Bronchial epithelial cell (primary cell): Measurements from ENCODE around the gene TSFM. TPM values are rescaled to one million over a fixed set of nuclear protein-coding genes. Genes with fewer than 3 reads are reported as not detected.
A peak's percentile ranks its signal among the peaks of the same experiment; 100 is the strongest.

Experiments used
- DNase-seq: peaks from one replicate; pipeline ENCODE4 v3.0.0-alpha.2; 2010; ENCODE audit warnings: low read depth
- FAIRE-seq: peaks from 2 replicates; lab custom pipeline; 2011; peaks lifted over from hg19 to GRCh38; lab: Jason Lieb, UNC
- H3K27me3 ChIP-seq: 2 replicates; pipeline ENCODE4 v1.5.1; 2011; ENCODE audit warnings: low read length; ENCODE audit not compliant: control insufficient read depth, insufficient read depth
- H3K36me3 ChIP-seq: 2 replicates; pipeline ENCODE4 v1.5.1; 2011; ENCODE audit warnings: low read length; ENCODE audit not compliant: control insufficient read depth, insufficient read depth
- H3K4me3 ChIP-seq: 2 replicates; pipeline ENCODE4 v1.5.1; 2011; ENCODE audit warnings: mild to moderate bottlenecking, low read depth, low read length, control low read depth
- CTCF ChIP-seq: IDR thresholded peaks from 2 replicates; pipeline ENCODE4 v1.5.1; 2011; ENCODE audit warnings: mild to moderate bottlenecking, moderate library complexity, low read length, control low read depth, inconsistent platforms; ENCODE audit not compliant: insufficient read depth, severe bottlenecking
- total RNA-seq: library from RNA; depleted of rRNA; stranded (reverse); fragments of >200 nt; gene quantifications from 2 replicates; pipeline ENCODE4 v1.2.1, GENCODE V29; 2014

Gene TSFM
- total RNA-seq, 1 donor from 2014 or later: 17.9 TPM

GRCh38 chr12:57744777-57745484, 37.7 kb upstream of the TSFM start, which contains the start of gene TSPAN31:
TSPAN31 (plus strand) TSS chr12:57745039; CDS start chr12:57745155, 116 bp downstream.
- TF ChIP-seq CTCF: no peak
- Histone ChIP-seq H3K36me3 (peaks cover 5% of the 10 kb centered on the region), H3K27me3 (peaks cover 3% of the 10 kb centered on the region), H3K4me3 (peak within 1 kb of the TSS; percentile 73)
- peak; percentile 64 for FAIRE-seq
- DNase-seq: peak; percentile 96

GRCh38 chr12:57745485-57745881, 37.1 kb upstream of the TSFM start:
- no peak for FAIRE-seq
- no peak for DNase-seq
- H3K4me3 ChIP-seq: peak overlapping the region; percentile 73
- H3K27me3 ChIP-seq: no peaks in the 10 kb centered on the region
- peaks cover 6% of the 10 kb centered on the region for H3K36me3 ChIP-seq
- TF ChIP-seq CTCF: no peak

DNA sequence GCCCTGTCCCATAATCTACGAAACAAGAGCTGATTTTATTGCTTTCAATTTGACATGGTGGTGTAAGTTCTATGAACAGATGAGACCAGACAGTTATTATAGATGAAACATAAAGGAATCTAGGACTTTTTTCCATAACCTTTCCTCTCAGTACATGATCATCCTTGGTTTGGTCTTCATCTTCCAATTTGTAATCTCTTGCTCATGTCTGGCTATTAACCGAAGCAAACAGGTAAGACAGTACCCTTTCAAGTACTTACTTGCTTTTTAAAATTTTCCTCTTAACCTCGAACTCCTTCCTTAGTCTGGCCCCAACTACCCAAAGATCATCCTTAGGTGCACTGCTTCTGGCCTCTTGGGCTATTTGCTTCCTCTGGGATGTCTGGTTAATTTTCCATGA, 36.6 kb upstream of the TSFM start:
- TF ChIP-seq CTCF: no peak
- DNase-seq: no peak
- Histone ChIP-seq H3K36me3 (peaks cover 11% of the 10 kb centered on the region), H3K27me3 (no peaks in the 10 kb centered on the region), H3K4me3 (peak overlapping the region; percentile 73)
- FAIRE-seq: no peak

DNA sequence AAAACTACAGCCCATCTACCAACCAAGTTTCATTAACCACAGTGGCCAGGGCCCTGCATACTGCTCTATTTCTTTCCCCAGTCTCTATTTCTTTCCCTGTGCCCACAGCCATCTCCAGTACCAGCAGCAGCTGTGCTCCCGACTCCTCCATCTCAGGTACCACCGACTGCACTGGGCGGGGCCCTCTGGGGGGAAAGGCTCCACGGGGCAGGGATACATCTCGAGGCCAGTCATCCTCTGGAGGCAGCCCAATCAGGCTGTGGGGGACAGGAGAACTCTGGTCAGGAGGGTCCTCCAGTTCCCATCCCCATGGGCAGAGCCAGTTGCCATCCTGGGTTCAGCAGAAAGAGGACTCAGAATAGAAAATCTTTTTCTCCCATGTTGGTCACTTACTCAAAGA, 33.5 kb upstream of the TSFM start:
- DNase-seq (no peak), FAIRE-seq (no peak)
- H3K27me3 ChIP-seq: no peaks in the 10 kb centered on the region
- H3K4me3 ChIP-seq: no peak overlapping the region
- H3K36me3 ChIP-seq: peaks cover 11% of the 10 kb centered on the region
- no peak for TF ChIP-seq CTCF

DNA sequence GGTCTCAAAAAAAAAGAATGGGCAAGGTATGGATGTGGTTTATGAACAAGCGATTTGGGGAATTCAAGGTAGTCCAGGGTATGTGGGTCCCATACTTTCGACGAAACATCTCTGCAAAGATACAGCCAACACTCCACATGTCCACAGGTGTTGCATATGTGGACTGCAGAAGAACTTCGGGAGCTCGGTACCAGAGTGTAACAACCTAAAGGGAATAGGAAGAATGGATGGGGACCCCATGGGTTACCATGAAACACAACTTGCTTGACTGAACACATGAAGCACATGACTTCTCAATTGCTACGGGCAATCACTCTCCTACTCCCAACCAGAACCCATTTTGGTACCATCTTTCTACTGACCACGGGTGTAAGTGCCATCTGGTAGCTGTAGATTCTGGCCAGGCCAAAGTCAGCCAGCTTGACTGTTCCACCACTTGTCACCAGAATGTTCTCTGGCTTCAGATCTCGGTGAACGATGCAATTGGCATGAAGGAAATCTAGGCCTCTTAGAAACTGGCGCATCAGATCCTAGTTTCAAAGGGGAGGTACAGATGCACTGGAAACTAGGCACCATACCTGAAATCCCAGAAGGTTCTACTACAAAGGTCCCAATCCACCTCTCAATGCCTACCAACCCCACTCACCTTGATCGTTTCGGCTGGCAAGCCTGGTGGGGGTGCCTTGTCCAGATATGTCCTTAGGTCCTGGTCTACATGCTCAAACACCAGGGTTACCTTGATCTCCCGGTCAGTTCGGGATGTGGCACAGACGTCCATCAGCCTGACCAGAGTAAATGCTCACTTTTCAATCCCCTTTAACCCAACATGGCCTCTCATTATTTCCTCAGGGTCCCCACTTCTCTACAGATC, 31.8 kb upstream of the TSFM start:
- FAIRE-seq (no peak), DNase-seq (no peak)
- H3K36me3 ChIP-seq: peaks cover 11% of the 10 kb centered on the region
- no peaks in the 10 kb centered on the region for H3K27me3 ChIP-seq
- peak overlapping the region; percentile 63 for H3K4me3 ChIP-seq
- no peak for TF ChIP-seq CTCF
